Mesenchymal stem cell (in vitro differentiated cells and primary cell): ENCODE measurements around the gene UTY.
A peak's percentile ranks its signal among the peaks of the same experiment; 100 is the strongest.

Experiments used
- DNase-seq: peaks from one replicate; pipeline ENCODE4 v3.0.0-alpha.2; 2013
- H2AFZ ChIP-seq: one replicate; pipeline ENCODE4 v1.6.1; 2013; ENCODE audit warnings: low read depth, mild to moderate bottlenecking, control low read depth, inconsistent platforms, low read length, moderate library complexity
- H2AK5ac ChIP-seq: 2 replicates; pipeline ENCODE4 v1.6.1; 2013; ENCODE audit warnings: low read length, moderate library complexity, mild to moderate bottlenecking, inconsistent platforms; ENCODE audit not compliant: severe bottlenecking
- H2BK120ac ChIP-seq: one replicate; pipeline ENCODE4 v1.6.1; 2013; ENCODE audit warnings: low read depth, mild to moderate bottlenecking, inconsistent platforms, low read length, moderate library complexity
- H2BK12ac ChIP-seq, 2 experiments: one replicate each; pipeline ENCODE4 v1.6.1; 2013; ENCODE audit warnings: inconsistent platforms in 2 of 2, low read length in 2 of 2, mild to moderate bottlenecking in 2 of 2, moderate library complexity in 2 of 2, control low read depth in 1 of 2
- H2BK15ac ChIP-seq: one replicate; pipeline ENCODE4 v1.6.1; 2013; ENCODE audit warnings: mild to moderate bottlenecking, low read depth, inconsistent platforms; ENCODE audit not compliant: poor library complexity, severe bottlenecking
- H2BK5ac ChIP-seq: 2 replicates; pipeline ENCODE4 v1.6.1; 2013; ENCODE audit warnings: low read depth, mild to moderate bottlenecking, low read length, control low read depth, inconsistent platforms; ENCODE audit not compliant: poor library complexity, severe bottlenecking
- H3K14ac ChIP-seq, 2 experiments: one replicate each; pipeline ENCODE4 v1.6.1; 2013; ENCODE audit warnings: inconsistent platforms in 2 of 2, low read length in 2 of 2, control low read depth in 1 of 2, mild to moderate bottlenecking in 1 of 2, moderate library complexity in 1 of 2
- H3K18ac ChIP-seq, 2 experiments: one replicate each; pipeline ENCODE4 v1.6.1; 2013; ENCODE audit warnings: inconsistent platforms in 2 of 2, low read length in 2 of 2, control low read depth in 1 of 2, low read depth in 1 of 2, mild to moderate bottlenecking in 1 of 2
- H3K23ac ChIP-seq, 2 experiments: one replicate each; pipeline ENCODE4 v1.6.1; 2013; ENCODE audit warnings: inconsistent platforms in 2 of 2, low read length in 2 of 2, mild to moderate bottlenecking in 2 of 2, moderate library complexity in 2 of 2, control low read depth in 1 of 2
- H3K27ac ChIP-seq: 2 replicates; pipeline ENCODE4 v1.5.1; 2013; ENCODE audit warnings: mild to moderate bottlenecking, moderate library complexity, low read length, control low read depth, inconsistent platforms; ENCODE audit not compliant: poor library complexity, severe bottlenecking
- H3K27me3 ChIP-seq, 2 experiments: 2 replicates each; pipeline versions ENCODE4 v1.6.1 to v1.7.0; 2013; ENCODE audit warnings: low read length in 2 of 2, mild to moderate bottlenecking in 2 of 2, moderate library complexity in 2 of 2, control low read depth in 1 of 2, inconsistent platforms in 1 of 2; ENCODE audit not compliant: control insufficient read depth in 1 of 2, insufficient read depth in 1 of 2
- H3K36me3 ChIP-seq, 2 experiments: 2 replicates each; pipeline versions ENCODE4 v1.6.1 to v1.7.0; 2013; ENCODE audit warnings: low read length in 2 of 2, control low read depth in 1 of 2, inconsistent platforms in 1 of 2, low read depth in 1 of 2, mild to moderate bottlenecking in 1 of 2; ENCODE audit not compliant: insufficient read depth in 2 of 2, control insufficient read depth in 1 of 2
- H3K4ac ChIP-seq, 2 experiments: one replicate each; pipeline ENCODE4 v1.6.1; 2013; ENCODE audit warnings: inconsistent platforms in 2 of 2, low read length in 2 of 2, mild to moderate bottlenecking in 2 of 2, moderate library complexity in 2 of 2, control low read depth in 1 of 2, low read depth in 1 of 2
- H3K4me1 ChIP-seq: 2 replicates; pipeline ENCODE4 v1.6.1; 2013; ENCODE audit warnings: low read depth, low read length, control low read depth; ENCODE audit not compliant: control insufficient read depth, insufficient read depth
- H3K4me2 ChIP-seq: 2 replicates; pipeline ENCODE4 v1.6.1; 2013; ENCODE audit warnings: low read length, mild to moderate bottlenecking, inconsistent platforms; ENCODE audit not compliant: poor library complexity, severe bottlenecking
- H3K4me3 ChIP-seq, 2 experiments: 2 replicates each; pipeline versions ENCODE4 v1.5.1 to v1.7.0; 2013; ENCODE audit warnings: low read length in 2 of 2, mild to moderate bottlenecking in 2 of 2, control low read depth in 1 of 2, low read depth in 1 of 2; ENCODE audit not compliant: insufficient read depth in 1 of 2
- H3K79me1 ChIP-seq: replicated peaks from 2 replicates; pipeline ENCODE4 v1.6.1; 2013; ENCODE audit warnings: mild to moderate bottlenecking, control low read depth, low read length, inconsistent platforms; ENCODE audit not compliant: poor library complexity, severe bottlenecking
- H3K9ac ChIP-seq: 2 replicates; pipeline ENCODE4 v1.7.0; 2013; ENCODE audit warnings: mild to moderate bottlenecking, low read length, moderate library complexity
- H3K9me3 ChIP-seq: 2 replicates; pipeline ENCODE4 v1.7.0; 2013; ENCODE audit warnings: mild to moderate bottlenecking, low read length; ENCODE audit not compliant: control insufficient read depth
- H4K8ac ChIP-seq: one replicate; pipeline ENCODE4 v1.6.1; 2013; ENCODE audit warnings: inconsistent platforms, mild to moderate bottlenecking, low read length, moderate library complexity
- H4K91ac ChIP-seq: one replicate; pipeline ENCODE4 v1.6.1; 2013; ENCODE audit warnings: mild to moderate bottlenecking, low read length, inconsistent platforms
- WGBS: methylation state at CpG from one replicate; pipeline ENCODE4 v1.1.7; 2013; ENCODE audit warnings: mixed read lengths; 5-methylcytosine and 5-hydroxymethylcytosine counted together

UTY gene

GRCh38 chrY:13337934-13338333, 141.9 kb downstream of the UTY start:
- Histone ChIP-seq H3K4me2 (no peak overlapping the region), H3K18ac (no peak overlapping the region), H2BK120ac (no peak overlapping the region), H3K27ac (peak overlapping the region; percentile 66), H3K4me1 (peaks cover 10% of the 10 kb centered on the region), H3K36me3 (peaks cover 0 to 12% of the 10 kb centered on the region in 2 experiments), H2AK5ac (no peak overlapping the region), H4K91ac (no peak overlapping the region), H2BK5ac (no peak overlapping the region), H2BK12ac (no peak overlapping the region), H3K9ac (no peak overlapping the region), H3K14ac (no peak overlapping the region), H3K27me3 (no peaks in the 10 kb centered on the region), H3K23ac (no peak overlapping the region), H4K8ac (no peak overlapping the region), H2BK15ac (no peak overlapping the region), H3K79me1 (peaks cover 11% of the 10 kb centered on the region), H3K4me3 (no peak overlapping the region), H3K4ac (no peak overlapping the region), H2AFZ (no peak overlapping the region), H3K9me3 (no peaks in the 10 kb centered on the region)
- 80% methylated on average over 1 of the region's 5 CpGs for WGBS
- DNase-seq = no peak

GRCh38 chrY:13333791-13334190, 146.0 kb downstream of the UTY start:
- Histone ChIP-seq H3K4ac (no peak overlapping the region), H2BK12ac (no peak overlapping the region), H3K14ac (no peak overlapping the region), H3K36me3 (peaks cover 0 to 5% of the 10 kb centered on the region in 2 experiments), H2AK5ac (no peak overlapping the region), H3K9me3 (no peaks in the 10 kb centered on the region), H3K79me1 (peaks cover 5% of the 10 kb centered on the region), H2BK5ac (no peak overlapping the region), H3K4me1 (peaks cover 6% of the 10 kb centered on the region), H4K8ac (no peak overlapping the region), H3K18ac (no peak overlapping the region), H2BK120ac (no peak overlapping the region), H3K27me3 (no peaks in the 10 kb centered on the region), H2BK15ac (no peak overlapping the region), H4K91ac (no peak overlapping the region), H3K23ac (no peak overlapping the region), H3K27ac (no peak overlapping the region), H3K9ac (no peak overlapping the region), H2AFZ (no peak overlapping the region), H3K4me3 (no peak overlapping the region), H3K4me2 (no peak overlapping the region)
- DNase-seq = no peak
- 83% methylated on average over 5 of the region's 5 CpGs for WGBS

- Histone ChIP-seq H2AK5ac (no peak overlapping the region), H3K4me1 (peaks cover 3% of the 10 kb centered on the region), H3K4me2 (no peak overlapping the region), H3K9ac (no peak overlapping the region), H3K23ac (no peak overlapping the region), H3K4ac (no peak overlapping the region), H2BK5ac (no peak overlapping the region), H2BK12ac (no peak overlapping the region), H2AFZ (no peak overlapping the region), H3K14ac (no peak overlapping the region), H3K4me3 (no peak overlapping the region), H3K36me3 (peaks cover 0 to 8% of the 10 kb centered on the region in 2 experiments), H3K27ac (no peak overlapping the region), H4K91ac (no peak overlapping the region), H2BK120ac (no peak overlapping the region), H3K18ac (peak overlapping the region in 1 of 2 experiments; percentile 24), H3K79me1 (peaks cover 5% of the 10 kb centered on the region), H3K27me3 (no peaks in the 10 kb centered on the region), H2BK15ac (no peak overlapping the region), H4K8ac (no peak overlapping the region), H3K9me3 (no peaks in the 10 kb centered on the region)
- peak; percentile 11 for DNase-seq
- WGBS = no CpG with 5 or more reads among the region's 2 CpGs
Measured at GRCh38 chrY:13330651-13331050, 149.2 kb downstream of the UTY start.

- H3K79me1 ChIP-seq = no peaks in the 10 kb centered on the region
- no peak overlapping the region for H2BK12ac ChIP-seq
- no peak overlapping the region for H2BK15ac ChIP-seq
- H3K4ac ChIP-seq = no peak overlapping the region
- H3K14ac ChIP-seq = no peak overlapping the region
- no peak for DNase-seq
- H3K9me3 ChIP-seq = no peaks in the 10 kb centered on the region
- no peak overlapping the region for H4K91ac ChIP-seq
- H3K9ac ChIP-seq = no peak overlapping the region
- H3K4me1 ChIP-seq = no peaks in the 10 kb centered on the region
- H3K27ac ChIP-seq = no peak overlapping the region
- H3K23ac ChIP-seq = no peak overlapping the region
- no peak overlapping the region for H3K4me2 ChIP-seq
- no peaks in the 10 kb centered on the region for H3K27me3 ChIP-seq
- H3K4me3 ChIP-seq = no peak overlapping the region
- H2BK120ac ChIP-seq = no peak overlapping the region
- H4K8ac ChIP-seq = no peak overlapping the region
- WGBS = no CpG with 5 or more reads among the region's 1 CpG
- no peak overlapping the region for H2AFZ ChIP-seq
- no peak overlapping the region for H2AK5ac ChIP-seq
- no peak overlapping the region for H3K18ac ChIP-seq
- H3K36me3 ChIP-seq = no peaks in the 10 kb centered on the region
- H2BK5ac ChIP-seq = no peak overlapping the region
Measured at GRCh38 chrY:13312966-13313365, 166.9 kb downstream of the UTY start.
